AG04450 (cell line): ENCODE data around the gene WWOX. TPM values are rescaled to one million over a fixed set of nuclear protein-coding genes. Genes with fewer than 3 reads are reported as not detected.

Source experiments
- CTCF ChIA-PET: fragments of 300-600, 350-600 bp; formaldehyde crosslinking; extraction: SDS; loops from one replicate; lab custom pipeline; 2022; ENCODE audit warnings: antibody characterized with exemption, inconsistent platforms; lab: Charles Lee
- POLR2A ChIA-PET: fragments of 350-600 bp; formaldehyde crosslinking; extraction: SDS; loops from one replicate; lab custom pipeline; 2021; ENCODE audit warnings: antibody characterized with exemption, inconsistent platforms; lab: Yijun Ruan, JAX
- DNase-seq: peaks from one replicate; pipeline ENCODE4 v3.0.0-alpha.2; 2011; ENCODE audit warnings: low read depth, low spot score
- H3K27ac ChIP-seq: one replicate; pipeline ENCODE4 v1.5.1; 2012; ENCODE audit warnings: low read depth, low read length, control low read depth
- H3K27me3 ChIP-seq: one replicate; pipeline ENCODE4 v1.6.0; 2012; ENCODE audit warnings: low read length; ENCODE audit not compliant: control insufficient read depth, insufficient read depth
- H3K4me3 ChIP-seq: 2 replicates; pipeline ENCODE4 v1.5.1; 2011; ENCODE audit warnings: mild to moderate bottlenecking, low read depth, low read length, control low read depth
- H3K9me3 ChIP-seq: 2 replicates; pipeline ENCODE4 v1.5.1; 2012; ENCODE audit warnings: low read length; ENCODE audit not compliant: control insufficient read depth, insufficient read depth
- polyA plus RNA-seq: library from polyadenylated mRNA; depleted of rRNA; stranded (reverse); fragments of >200 nt; gene quantifications from 2 replicates; pipeline ENCODE4 v1.2.3, GENCODE V29; 2011
- TF ChIP-seq, protein P1 (sequence below): IDR thresholded peaks from 2 replicates; pipeline ENCODE4 v1.5.1; 2011; ENCODE audit warnings: low read depth, low read length, control low read depth, inconsistent platforms

WWOX gene
- polyA plus RNA-seq, 1 experiment: 2.1 TPM

DNA sequence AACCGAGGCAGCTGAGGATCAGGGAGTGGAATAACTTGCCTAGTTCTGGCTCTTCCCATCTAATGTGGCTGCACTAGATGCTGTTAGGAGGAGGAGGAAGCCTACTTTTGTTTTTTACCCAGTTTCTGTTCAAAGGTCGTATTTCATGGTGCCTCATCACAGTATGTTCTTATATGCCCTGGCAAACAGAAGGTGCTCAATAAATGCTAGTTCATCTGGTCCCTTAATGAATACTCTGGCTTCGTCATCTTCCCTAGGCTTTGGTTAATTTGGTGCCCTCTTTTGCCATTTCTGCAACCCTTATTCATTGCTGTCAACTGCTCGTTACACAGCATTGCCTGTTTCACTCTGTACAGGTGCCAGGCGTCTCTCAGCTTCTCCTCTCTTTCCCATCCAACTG is 151.7 kb downstream of the WWOX start:
- no peak for DNase-seq
- Histone ChIP-seq H3K4me3 (no peak overlapping the region), H3K27ac (no peak overlapping the region), H3K27me3 (no peaks in the 10 kb centered on the region), H3K9me3 (peaks cover 12% of the 10 kb centered on the region; the same call in 1 of the 2 replicates)
- ChIA-PET POLR2A (no interaction called here), CTCF (no interaction called here)
- TF ChIP-seq, protein P1, sequence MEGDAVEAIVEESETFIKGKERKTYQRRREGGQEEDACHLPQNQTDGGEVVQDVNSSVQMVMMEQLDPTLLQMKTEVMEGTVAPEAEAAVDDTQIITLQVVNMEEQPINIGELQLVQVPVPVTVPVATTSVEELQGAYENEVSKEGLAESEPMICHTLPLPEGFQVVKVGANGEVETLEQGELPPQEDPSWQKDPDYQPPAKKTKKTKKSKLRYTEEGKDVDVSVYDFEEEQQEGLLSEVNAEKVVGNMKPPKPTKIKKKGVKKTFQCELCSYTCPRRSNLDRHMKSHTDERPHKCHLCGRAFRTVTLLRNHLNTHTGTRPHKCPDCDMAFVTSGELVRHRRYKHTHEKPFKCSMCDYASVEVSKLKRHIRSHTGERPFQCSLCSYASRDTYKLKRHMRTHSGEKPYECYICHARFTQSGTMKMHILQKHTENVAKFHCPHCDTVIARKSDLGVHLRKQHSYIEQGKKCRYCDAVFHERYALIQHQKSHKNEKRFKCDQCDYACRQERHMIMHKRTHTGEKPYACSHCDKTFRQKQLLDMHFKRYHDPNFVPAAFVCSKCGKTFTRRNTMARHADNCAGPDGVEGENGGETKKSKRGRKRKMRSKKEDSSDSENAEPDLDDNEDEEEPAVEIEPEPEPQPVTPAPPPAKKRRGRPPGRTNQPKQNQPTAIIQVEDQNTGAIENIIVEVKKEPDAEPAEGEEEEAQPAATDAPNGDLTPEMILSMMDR: no peak

DNA sequence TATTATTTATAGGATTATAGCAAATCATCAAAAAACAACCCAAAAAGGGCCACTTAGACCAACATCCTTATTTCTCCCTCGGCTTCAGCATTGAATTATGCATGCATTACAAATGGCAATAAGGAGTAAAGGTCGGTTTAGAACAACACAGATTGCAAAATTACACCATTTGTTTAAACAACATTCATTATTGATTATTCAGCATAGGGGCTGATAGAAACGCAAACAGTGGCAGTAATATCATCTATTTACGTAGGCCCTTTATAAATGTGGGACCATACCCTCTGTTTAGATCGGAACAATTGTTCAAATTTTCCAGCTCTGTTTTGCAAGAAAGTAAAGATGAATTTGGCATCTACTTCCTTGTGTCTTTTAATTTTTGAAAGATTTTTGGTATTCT is 153.3 kb downstream of the WWOX start:
- Histone ChIP-seq H3K4me3 (no peak overlapping the region), H3K27me3 (no peaks in the 10 kb centered on the region), H3K27ac (no peak overlapping the region), H3K9me3 (peaks cover 12% of the 10 kb centered on the region; the same call in 1 of the 2 replicates)
- POLR2A ChIA-PET: no interaction called here
- CTCF ChIA-PET: no interaction called here
- TF ChIP-seq, protein P1: no peak
- DNase-seq: no peak

DNA sequence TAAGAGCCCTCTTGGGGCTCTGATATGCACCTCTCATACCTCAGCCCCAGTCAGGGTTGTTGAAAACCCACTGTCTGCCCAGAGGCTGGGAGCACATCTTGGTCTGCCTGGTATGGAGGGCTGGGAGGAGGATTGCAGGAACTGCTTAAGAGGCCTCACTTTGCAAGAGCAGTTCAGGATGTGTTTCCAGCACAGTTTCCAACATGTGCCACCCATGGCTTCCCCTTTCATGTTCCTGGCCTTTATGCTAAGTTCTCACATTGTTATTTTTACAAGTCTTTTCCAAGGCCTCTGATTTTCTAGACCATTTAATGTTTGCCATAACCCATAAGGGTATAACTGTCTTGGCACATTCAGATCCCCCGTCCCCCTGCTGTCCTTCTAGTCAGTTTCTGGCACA is 155.4 kb downstream of the WWOX start:
- TF ChIP-seq, protein P1: no peak
- CTCF ChIA-PET: no interaction called here
- no peaks in the 10 kb centered on the region for H3K27me3 ChIP-seq
- H3K4me3 ChIP-seq: no peak overlapping the region
- H3K27ac ChIP-seq: no peak overlapping the region
- peaks cover 5% of the 10 kb centered on the region; the same call in 1 of the 2 replicates for H3K9me3 ChIP-seq
- POLR2A ChIA-PET: no interaction called here
- no peak for DNase-seq

DNA sequence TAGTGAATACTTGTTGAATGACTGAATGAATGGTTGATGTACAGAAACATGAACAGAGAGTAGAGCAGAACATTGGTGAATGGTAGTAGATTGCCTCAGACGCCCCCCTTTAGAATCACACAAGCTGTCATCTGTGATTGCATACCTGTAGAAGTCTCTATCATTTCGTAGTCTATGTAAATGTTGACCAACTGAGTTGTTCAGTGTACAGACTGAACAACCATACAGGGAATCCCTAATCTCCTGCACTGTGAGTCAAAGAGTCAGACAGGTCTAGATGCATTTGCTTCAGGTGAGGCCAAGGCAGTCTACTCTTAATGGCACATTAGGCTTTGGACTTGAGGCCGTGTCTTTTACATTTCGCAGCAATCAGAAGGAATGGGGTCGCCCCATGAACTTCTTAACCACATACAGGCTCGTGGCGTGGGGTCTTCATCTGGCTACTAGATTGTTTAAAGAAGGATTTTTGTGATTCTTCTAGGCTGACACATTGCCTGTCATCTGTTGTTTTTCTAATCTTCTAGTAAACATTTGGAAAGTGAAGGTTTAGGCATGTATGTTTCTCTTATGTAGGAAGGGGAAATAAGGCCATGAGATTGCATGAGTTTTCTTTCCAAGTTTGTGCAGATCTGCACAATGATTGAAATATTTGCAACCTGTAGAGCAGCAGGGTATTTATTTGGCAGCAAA is 157.4 kb downstream of the WWOX start:
- POLR2A ChIA-PET: no interaction called here

DNA sequence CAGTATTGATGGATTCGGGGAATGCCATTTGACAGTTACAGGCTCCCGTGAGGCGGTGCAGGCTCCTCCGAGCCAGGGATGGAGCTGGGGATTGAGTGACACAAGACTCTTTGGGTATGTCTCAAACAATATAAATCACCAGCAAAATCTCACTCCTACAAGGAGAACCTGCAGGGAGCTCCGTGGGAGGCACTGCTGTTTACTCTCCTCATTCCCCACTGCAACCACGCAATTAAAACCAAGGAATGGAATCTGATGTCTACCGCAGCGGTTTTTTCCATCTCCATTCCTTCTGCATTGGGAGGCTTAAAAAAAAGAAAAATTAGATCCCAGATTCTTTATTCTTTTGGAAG is 157.9 kb downstream of the WWOX start:
- no peak overlapping the region for H3K27ac ChIP-seq
- TF ChIP-seq, protein P1: no peak
- H3K4me3 ChIP-seq: no peak overlapping the region
- ChIA-PET CTCF (interaction anchor here (0.6 kb wide), 1 partner anchor 22 kb away, joined by 3 read pairs; no protein-coding TSS in a partner anchor), POLR2A (no interaction called here)
- no peak for DNase-seq
- peaks cover 5% of the 10 kb centered on the region; the same call in 1 of the 2 replicates for H3K9me3 ChIP-seq
- H3K27me3 ChIP-seq: no peaks in the 10 kb centered on the region

More for the DNA sequence above, 157.4 kb downstream of the WWOX start:
- TF ChIP-seq, protein P1: no peak
- H3K27me3 ChIP-seq: no peaks in the 10 kb centered on the region
- no peak overlapping the region for H3K4me3 ChIP-seq
- DNase-seq: no peak
- H3K9me3 ChIP-seq: peaks cover 5% of the 10 kb centered on the region; the same call in 1 of the 2 replicates
- CTCF ChIA-PET: no interaction called here
- no peak overlapping the region for H3K27ac ChIP-seq
